Measurements from ENCODE around the gene AK2. TPM values are rescaled to one million over a fixed set of nuclear protein-coding genes. Genes with fewer than 3 reads are reported as not detected.

Gene AK2
- total RNA-seq, 1 donor from 2014 or later: 126 TPM

Other genes starting within 250 kb of the AK2 start
- gene YARS1, start 219.5 kb downstream of the AK2 start, total RNA-seq: 214 and 219 TPM in 2 replicates
- gene S100PBP, start 219.2 kb downstream of the AK2 start, total RNA-seq: 39.9 and 40.3 TPM in 2 replicates
- 0.39 and 0.96 TPM in 2 replicates for gene FNDC5, start 166.0 kb downstream of the AK2 start, total RNA-seq
- not detected in 2 replicates for gene HPCA, start 150.4 kb downstream of the AK2 start, total RNA-seq
- gene TMEM54, start 135.5 kb downstream of the AK2 start, total RNA-seq: 8.0 and 9.3 TPM in 2 replicates
- gene RNF19B, start 72.1 kb downstream of the AK2 start, total RNA-seq: 25.8 and 29.7 TPM in 2 replicates
- 10.1 and 15.6 TPM in 2 replicates for gene AZIN2, start 44.3 kb upstream of the AK2 start, total RNA-seq
- gene TRIM62, start 145.2 kb upstream of the AK2 start, total RNA-seq: 10.8 and 11.5 TPM in 2 replicates
- 38.7 and 43.8 TPM in 2 replicates for gene ZNF362, start 219.6 kb upstream of the AK2 start, total RNA-seq

All from astrocyte (in vitro differentiated cells and primary cell).